B cell (primary cell): ENCODE results near the gene LTBP2.

Experiments used
- EZH2 ChIP-seq: IDR thresholded peaks from 2 replicates; pipeline ENCODE4 v1.6.1; 2012; ENCODE audit warnings: borderline replicate concordance, low read depth, mild to moderate bottlenecking, moderate library complexity, low read length; ENCODE audit not compliant: insufficient read depth, poor library complexity, severe bottlenecking
- TF ChIP-seq, protein P1 (sequence below): fragments of 200-600 bp; IDR thresholded peaks from one replicate; pipeline ENCODE4 v1.8.0; 2022; ENCODE audit warnings: antibody characterized with exemption, mild to moderate bottlenecking

DNA sequence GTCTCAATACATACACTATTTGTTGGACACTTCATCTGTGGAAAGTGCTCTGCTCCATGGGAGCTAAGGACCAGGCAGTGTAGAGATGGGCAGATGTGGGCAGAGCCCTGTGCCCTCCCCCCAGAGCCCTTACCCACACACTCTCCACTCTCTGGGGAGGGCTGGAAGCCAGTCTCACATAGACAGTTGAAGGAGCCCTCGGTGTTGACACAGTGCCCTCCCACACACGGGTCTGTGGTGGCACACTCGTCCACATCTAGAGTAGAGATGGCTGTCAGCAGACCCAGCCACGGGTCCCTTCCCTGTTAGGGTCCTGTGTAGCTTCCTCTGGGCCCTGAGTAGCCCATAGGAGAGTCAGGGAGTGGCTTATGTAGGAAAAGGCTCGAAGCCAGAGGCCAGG lies 104.2 kb downstream of the LTBP2 start:
- TF ChIP-seq, protein P1, sequence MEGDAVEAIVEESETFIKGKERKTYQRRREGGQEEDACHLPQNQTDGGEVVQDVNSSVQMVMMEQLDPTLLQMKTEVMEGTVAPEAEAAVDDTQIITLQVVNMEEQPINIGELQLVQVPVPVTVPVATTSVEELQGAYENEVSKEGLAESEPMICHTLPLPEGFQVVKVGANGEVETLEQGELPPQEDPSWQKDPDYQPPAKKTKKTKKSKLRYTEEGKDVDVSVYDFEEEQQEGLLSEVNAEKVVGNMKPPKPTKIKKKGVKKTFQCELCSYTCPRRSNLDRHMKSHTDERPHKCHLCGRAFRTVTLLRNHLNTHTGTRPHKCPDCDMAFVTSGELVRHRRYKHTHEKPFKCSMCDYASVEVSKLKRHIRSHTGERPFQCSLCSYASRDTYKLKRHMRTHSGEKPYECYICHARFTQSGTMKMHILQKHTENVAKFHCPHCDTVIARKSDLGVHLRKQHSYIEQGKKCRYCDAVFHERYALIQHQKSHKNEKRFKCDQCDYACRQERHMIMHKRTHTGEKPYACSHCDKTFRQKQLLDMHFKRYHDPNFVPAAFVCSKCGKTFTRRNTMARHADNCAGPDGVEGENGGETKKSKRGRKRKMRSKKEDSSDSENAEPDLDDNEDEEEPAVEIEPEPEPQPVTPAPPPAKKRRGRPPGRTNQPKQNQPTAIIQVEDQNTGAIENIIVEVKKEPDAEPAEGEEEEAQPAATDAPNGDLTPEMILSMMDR = no peak
- TF ChIP-seq EZH2 = no peak
